ENCODE data around the gene KRTAP10-5. TPM values are rescaled to one million over a fixed set of nuclear protein-coding genes. Genes with fewer than 3 reads are reported as not detected.

The KRTAP10-5 gene
- total RNA-seq, 2 donors from 2014 or later, result not detected

DNA sequence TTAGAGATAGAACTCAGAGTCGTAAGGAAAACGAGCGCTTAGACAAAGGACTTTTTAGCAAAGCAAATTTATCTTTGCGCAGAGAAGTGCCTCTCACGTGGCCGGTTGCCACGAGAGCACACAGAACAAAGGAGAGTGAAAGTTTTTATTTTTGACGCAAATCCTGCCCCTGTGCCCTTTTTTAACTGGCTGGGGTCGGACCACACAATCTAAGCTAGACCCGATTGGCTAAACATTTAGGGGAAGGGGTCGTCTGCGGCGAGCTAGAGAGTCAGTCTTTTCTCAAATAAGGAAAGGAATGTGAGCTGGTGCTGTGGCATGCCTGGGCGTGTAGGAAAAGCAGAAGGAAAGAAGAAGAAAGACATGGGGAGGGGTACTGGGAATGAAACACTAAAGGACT, 31.5 kb downstream of the KRTAP10-5 start:
- Histone ChIP-seq H3K4me1 (no peaks in the 10 kb centered on the region), H3K27ac (no peak overlapping the region), H3K36me3 (no peaks in the 10 kb centered on the region), H3K9ac (ENCODE audit: low read depth in 2 of 2, low read length in 2 of 2) (no peak overlapping the region), H3K4me3 (no peak overlapping the region), H3K27me3 (no peaks in the 10 kb centered on the region), H3K9me3 (no peaks in the 10 kb centered on the region)
- intact Hi-C loops (cut with DNase I), result no loop called here
- TF ChIP-seq CTCF (IDR thresholded peaks at IDR 0.05), result no peak
- no peak for DNase-seq

GRCh38 chr21:44548381-44548780, 32.0 kb downstream of the KRTAP10-5 start:
- no peak overlapping the region for H3K4me3 ChIP-seq

DNA sequence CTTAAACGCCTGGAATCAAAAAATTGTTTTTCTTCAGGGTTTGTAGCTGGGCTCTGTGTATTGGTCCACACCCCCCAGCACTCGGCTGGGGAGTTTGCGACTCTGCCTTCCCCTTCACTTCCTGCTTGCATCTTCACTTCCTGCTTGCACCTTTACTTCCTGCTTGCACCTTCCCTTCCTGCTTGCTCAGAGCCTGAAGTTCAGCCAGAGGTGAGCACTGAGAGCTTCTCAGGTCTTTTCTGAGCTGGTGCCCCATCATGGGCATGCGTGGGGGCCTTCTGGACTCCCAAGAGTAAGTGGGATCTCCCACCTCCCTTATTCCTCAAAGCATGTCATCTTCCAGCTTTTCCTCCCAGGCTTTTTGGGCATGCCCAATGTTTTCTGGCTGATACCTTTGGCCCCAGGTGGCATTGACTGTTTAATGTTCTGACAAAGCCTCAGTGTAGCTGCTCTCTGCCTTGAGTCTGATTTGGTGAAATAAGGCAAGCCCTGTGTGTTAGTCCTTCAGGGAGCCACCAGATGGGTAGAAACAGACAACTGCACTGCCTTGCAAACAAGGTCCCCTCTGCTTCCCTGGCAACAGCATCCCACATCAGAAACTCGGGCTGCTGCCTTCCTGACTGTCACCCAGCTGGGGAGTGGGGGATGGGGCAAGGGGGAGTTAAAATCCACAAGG, 32.6 kb downstream of the KRTAP10-5 start:
- H3K36me3 ChIP-seq, result no peaks in the 10 kb centered on the region
- no peak overlapping the region for H3K9ac ChIP-seq (ENCODE audit: low read depth in 2 of 2, low read length in 2 of 2)
- no peaks in the 10 kb centered on the region for H3K27me3 ChIP-seq
- no peak for DNase-seq
- H3K9me3 ChIP-seq, result no peaks in the 10 kb centered on the region
- H3K27ac ChIP-seq, result no peak overlapping the region
- no peaks in the 10 kb centered on the region for H3K4me1 ChIP-seq
- H3K4me3 ChIP-seq, result no peak overlapping the region
- TF ChIP-seq CTCF (IDR thresholded peaks at IDR 0.05), result no peak
- intact Hi-C loops (cut with DNase I), result no loop called here

More at GRCh38 chr21:44548381-44548780, 32.0 kb downstream of the KRTAP10-5 start:
- no peak for DNase-seq
- H3K4me1 ChIP-seq, result no peaks in the 10 kb centered on the region
- no peaks in the 10 kb centered on the region for H3K27me3 ChIP-seq
- no peak for TF ChIP-seq CTCF (IDR thresholded peaks at IDR 0.05)
- H3K27ac ChIP-seq, result no peak overlapping the region
- intact Hi-C loops (cut with DNase I), result no loop called here
- H3K36me3 ChIP-seq, result no peaks in the 10 kb centered on the region
- no peaks in the 10 kb centered on the region for H3K9me3 ChIP-seq
- H3K9ac ChIP-seq (ENCODE audit: low read depth in 2 of 2, low read length in 2 of 2), result no peak overlapping the region

- no peak for DNase-seq
- no peaks in the 10 kb centered on the region for H3K27me3 ChIP-seq
These were observed 35.8 kb downstream of the KRTAP10-5 start for GRCh38 chr21:44544566-44544965.

GRCh38 chr21:44542716-44543115, 37.7 kb downstream of the KRTAP10-5 start:
- no peaks in the 10 kb centered on the region for H3K9me3 ChIP-seq
- H3K27me3 ChIP-seq, result no peaks in the 10 kb centered on the region
- no peaks in the 10 kb centered on the region for H3K4me1 ChIP-seq
- H3K4me3 ChIP-seq, result no peak overlapping the region
- no peak overlapping the region for H3K9ac ChIP-seq (ENCODE audit: low read depth in 2 of 2, low read length in 2 of 2)
- no peak for TF ChIP-seq CTCF (IDR thresholded peaks at IDR 0.05)
- intact Hi-C loops (cut with DNase I), result no loop called here
- DNase-seq, result no peak
- no peaks in the 10 kb centered on the region for H3K36me3 ChIP-seq
- H3K27ac ChIP-seq, result no peak overlapping the region

More at GRCh38 chr21:44544566-44544965, 35.8 kb downstream of the KRTAP10-5 start:
- H3K4me1 ChIP-seq, result no peaks in the 10 kb centered on the region
- no peaks in the 10 kb centered on the region for H3K9me3 ChIP-seq
- no peak overlapping the region for H3K4me3 ChIP-seq
- no peaks in the 10 kb centered on the region for H3K36me3 ChIP-seq
- no peak for TF ChIP-seq CTCF (IDR thresholded peaks at IDR 0.05)
- no peak overlapping the region for H3K9ac ChIP-seq (ENCODE audit: low read depth in 2 of 2, low read length in 2 of 2)
- intact Hi-C loops (cut with DNase I), result no loop called here
- no peak overlapping the region for H3K27ac ChIP-seq

Measured in colonic mucosa (tissue), 4 donors.